ENCODE results near the gene RAD18. TPM values are rescaled to one million over a fixed set of nuclear protein-coding genes. Genes with fewer than 3 reads are reported as not detected.

Gene RAD18
- polyA plus RNA-seq, 1 of the 3 experiments (the other 2 are of a cell fraction), result 5.7 TPM

DNA sequence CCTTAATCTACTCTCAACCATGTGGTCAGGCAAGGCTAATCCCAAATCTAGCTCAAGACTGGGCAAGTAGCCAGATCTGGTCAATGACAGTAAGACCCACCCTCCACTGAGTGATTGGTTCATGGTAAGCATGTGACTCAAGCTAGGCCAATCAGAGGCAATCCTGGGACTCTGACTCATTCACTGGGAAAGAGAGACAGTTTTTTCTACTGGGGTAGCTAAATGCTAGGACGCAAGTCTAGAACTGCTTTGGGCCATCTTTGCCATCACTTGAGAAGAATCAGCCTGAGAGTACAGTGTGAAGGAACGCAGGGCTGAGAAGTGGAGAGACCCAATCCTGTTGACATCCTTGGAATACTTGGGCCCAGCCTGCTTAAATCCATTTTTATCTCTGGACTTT lies 9.4 kb upstream of the RAD18 start:
- H3K27me3 ChIP-seq (ENCODE audit: insufficient read depth), result no peaks in the 10 kb centered on the region
- H3K4me2 ChIP-seq, result no peak overlapping the region
- H3K79me2 ChIP-seq (ENCODE audit: insufficient read depth), result no peaks in the 10 kb centered on the region
- POLR2A ChIA-PET, result no interaction called here
- DNase-seq, result no peak
- H3F3A ChIP-seq (replicated peaks; ENCODE audit: insufficient read depth), result no peaks in the 10 kb centered on the region
- CTCF ChIA-PET, result interaction anchor here (1.0 to 12.9 kb wide), 12 partner anchors 10 to 390 kb away, joined by 3 to 151 read pairs (median 4); partner anchors contain the start of genes OXTR, RAD18 and THUMPD3
- no peak overlapping the region for H2AFZ ChIP-seq (ENCODE audit: low read depth)
- H3K36me3 ChIP-seq (replicated peaks in 1 of 2; ENCODE audit: control insufficient read depth in 1 of 2, insufficient read depth in 2 of 2, low read length in 1 of 2), result no peaks in the 10 kb centered on the region
- H3K9me3 ChIP-seq, result no peaks in the 10 kb centered on the region
- H3K9me2 ChIP-seq, result no peaks in the 10 kb centered on the region
- H3K4me1 ChIP-seq (ENCODE audit: control insufficient read depth in 1 of 2, insufficient read depth in 2 of 2, low read depth in 1 of 2, low read length in 1 of 2), result peaks cover 0 to 4% of the 10 kb centered on the region in 2 experiments; a peak in 1 of 4 replicates
- 95% methylated on average over 2 of the region's 2 CpGs for WGBS (ENCODE audit: low lambda C conversion rate)
- no peak overlapping the region for H3K4me3 ChIP-seq (ENCODE audit: low read depth in 2 of 2, low read length in 1 of 2)
- no peak overlapping the region for H3K27ac ChIP-seq (ENCODE audit: low read depth in 2 of 2, low read length in 1 of 2)
- TF ChIP-seq TCF12 (IDR thresholded peaks at IDR 0.05) (no peak), YY1 (IDR thresholded peaks at IDR 0.05; ENCODE audit: low read depth) (no peak), USF1 (IDR thresholded peaks at IDR 0.05; ENCODE audit: borderline replicate concordance, low read depth) (0 out of 2 replicates have a peak, but pooled peaks have one; percentile 29), RXRA (IDR thresholded peaks at IDR 0.05; ENCODE audit: borderline replicate concordance, low read depth) (no peak)
- H3K9ac ChIP-seq, result no peak overlapping the region
- H4K20me1 ChIP-seq (ENCODE audit: insufficient read depth), result no peaks in the 10 kb centered on the region

DNA sequence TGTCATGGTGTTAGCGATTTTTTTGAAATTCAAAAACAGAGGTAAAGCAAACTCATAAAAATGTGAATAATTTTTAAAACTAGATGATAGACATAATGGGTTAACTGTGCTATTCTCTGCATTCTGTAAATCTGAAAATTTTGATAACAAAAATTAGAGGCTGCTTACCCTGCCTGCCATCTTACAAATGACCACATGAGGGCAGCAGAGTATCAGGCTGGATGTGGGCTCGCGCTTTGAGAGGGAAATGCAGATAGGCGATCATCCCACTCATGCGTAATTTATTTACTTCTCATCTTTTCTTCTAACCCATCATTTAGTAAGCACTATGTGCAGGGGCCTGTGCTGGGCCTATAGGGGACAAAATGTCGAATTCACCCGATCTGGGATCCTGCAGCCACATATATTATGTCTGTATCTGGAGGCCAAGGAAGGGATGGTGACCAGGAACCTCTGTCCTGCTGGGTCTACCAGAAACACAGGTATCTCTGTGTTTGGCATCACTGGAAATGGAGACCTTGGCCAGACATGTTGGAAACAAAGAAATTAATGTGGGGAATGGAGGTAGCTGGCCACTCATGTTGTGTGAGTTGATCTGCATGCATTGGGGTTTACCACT lies 7.8 kb upstream of the RAD18 start:
- TF ChIP-seq CHD2 (IDR thresholded peaks at IDR 0.05; ENCODE audit: low read length, partially characterized antibody) (no peak), NRF1 (IDR thresholded peaks at IDR 0.05; ENCODE audit: low read depth, low read length) (peak; percentile 11; the same call in 1 of the 2 replicates), RFX5 (IDR thresholded peaks at IDR 0.05; ENCODE audit: low read length) (no peak), RCOR1 (IDR thresholded peaks at IDR 0.05; ENCODE audit: low read length) (0 out of 2 replicates have a peak, but pooled peaks have one; percentile 19), RAD21 (IDR thresholded peaks at IDR 0.05; ENCODE audit: low read length) (peak; percentile 97), SMC3 (IDR thresholded peaks at IDR 0.05; ENCODE audit: low read depth, low read length) (peak; percentile 93)
- TF ChIP-seq, protein P1, sequence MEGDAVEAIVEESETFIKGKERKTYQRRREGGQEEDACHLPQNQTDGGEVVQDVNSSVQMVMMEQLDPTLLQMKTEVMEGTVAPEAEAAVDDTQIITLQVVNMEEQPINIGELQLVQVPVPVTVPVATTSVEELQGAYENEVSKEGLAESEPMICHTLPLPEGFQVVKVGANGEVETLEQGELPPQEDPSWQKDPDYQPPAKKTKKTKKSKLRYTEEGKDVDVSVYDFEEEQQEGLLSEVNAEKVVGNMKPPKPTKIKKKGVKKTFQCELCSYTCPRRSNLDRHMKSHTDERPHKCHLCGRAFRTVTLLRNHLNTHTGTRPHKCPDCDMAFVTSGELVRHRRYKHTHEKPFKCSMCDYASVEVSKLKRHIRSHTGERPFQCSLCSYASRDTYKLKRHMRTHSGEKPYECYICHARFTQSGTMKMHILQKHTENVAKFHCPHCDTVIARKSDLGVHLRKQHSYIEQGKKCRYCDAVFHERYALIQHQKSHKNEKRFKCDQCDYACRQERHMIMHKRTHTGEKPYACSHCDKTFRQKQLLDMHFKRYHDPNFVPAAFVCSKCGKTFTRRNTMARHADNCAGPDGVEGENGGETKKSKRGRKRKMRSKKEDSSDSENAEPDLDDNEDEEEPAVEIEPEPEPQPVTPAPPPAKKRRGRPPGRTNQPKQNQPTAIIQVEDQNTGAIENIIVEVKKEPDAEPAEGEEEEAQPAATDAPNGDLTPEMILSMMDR (IDR thresholded peaks at IDR 0.05), result peak; percentile 98
- peak; percentile 69 for DNase-seq
- Histone ChIP-seq H2AFZ (ENCODE audit: low read depth) (no peak overlapping the region), H4K20me1 (ENCODE audit: insufficient read depth) (no peaks in the 10 kb centered on the region), H3F3A (replicated peaks; ENCODE audit: insufficient read depth) (no peaks in the 10 kb centered on the region), H3K36me3 (replicated peaks in 1 of 2; ENCODE audit: control insufficient read depth in 1 of 2, insufficient read depth in 2 of 2, low read length in 1 of 2) (no peaks in the 10 kb centered on the region), H3K4me2 (no peak overlapping the region), H3K4me1 (ENCODE audit: control insufficient read depth in 1 of 2, insufficient read depth in 2 of 2, low read depth in 1 of 2, low read length in 1 of 2) (peaks cover 0 to 4% of the 10 kb centered on the region in 2 experiments; a peak in 1 of 4 replicates), H3K9me3 (no peaks in the 10 kb centered on the region), H3K79me2 (ENCODE audit: insufficient read depth) (no peaks in the 10 kb centered on the region), H3K27ac (ENCODE audit: low read depth in 2 of 2, low read length in 1 of 2) (no peak overlapping the region), H3K27me3 (ENCODE audit: insufficient read depth) (no peaks in the 10 kb centered on the region), H3K9ac (no peak overlapping the region), H3K4me3 (ENCODE audit: low read depth in 2 of 2, low read length in 1 of 2) (peak overlapping the region in 1 of 2 experiments; percentile 13; a peak in 1 of 4 replicates), H3K9me2 (no peaks in the 10 kb centered on the region)
- ChIA-PET CTCF (interaction anchor here (0.7 to 12.9 kb wide), 33 partner anchors 8 to 392 kb away, joined by 3 to 151 read pairs (median 4); partner anchors contain the start of genes OXTR, RAD18 and THUMPD3), POLR2A (no interaction called here)
- whole genome bisulfite sequencing (ENCODE audit: low lambda C conversion rate), result 3% methylated on average over 7 of the region's 7 CpGs

Data from SK-N-SH (cell line).